DOHH2 (cell line): Measurements from ENCODE around the gene SORT1.

Experiments
- H3F3A ChIP-seq: fragments of 200-600 bp; sonication (generic), shearing (Covaris generic); 2 replicates; pipeline ENCODE4 v1.6.0; 2016; ENCODE audit warnings: antibody characterized with exemption, mild to moderate bottlenecking; ENCODE audit not compliant: control insufficient read depth, insufficient read depth
- H3K27ac ChIP-seq: fragments of 200-600 bp; sonication (generic); 2 replicates; pipeline ENCODE4 v1.5.1; 2014; ENCODE audit warnings: low read depth, mild to moderate bottlenecking, low read length, moderate library complexity
- H3K27me3 ChIP-seq: fragments of 200-600 bp; sonication (generic); 2 replicates; pipeline ENCODE4 v1.6.1; 2014; ENCODE audit warnings: mild to moderate bottlenecking, low read length, mixed read lengths; ENCODE audit not compliant: control insufficient read depth
- H3K36me3 ChIP-seq: fragments of 200-600 bp; sonication (generic); 2 replicates; pipeline ENCODE4 v1.6.1; 2014; ENCODE audit warnings: mild to moderate bottlenecking, low read length, moderate library complexity, mixed read lengths; ENCODE audit not compliant: control insufficient read depth
- H3K4me1 ChIP-seq: fragments of 200-600 bp; sonication (generic); 2 replicates; pipeline ENCODE4 v1.6.1; 2014; ENCODE audit warnings: mild to moderate bottlenecking, low read length, mixed read lengths; ENCODE audit not compliant: control insufficient read depth
- H3K4me2 ChIP-seq: fragments of 200-600 bp; sonication (generic); 2 replicates; pipeline ENCODE4 v1.6.0; 2014; ENCODE audit warnings: mild to moderate bottlenecking, low read length, moderate library complexity
- H3K4me3 ChIP-seq: fragments of 200-600 bp; sonication (generic); 2 replicates; pipeline ENCODE4 v1.5.1; 2014; ENCODE audit warnings: mild to moderate bottlenecking, low read length, mixed read lengths
- H3K79me2 ChIP-seq: fragments of 200-600 bp; sonication (generic); 2 replicates; pipeline ENCODE4 v1.6.1; 2014; ENCODE audit warnings: mild to moderate bottlenecking, low read length, mixed read lengths; ENCODE audit not compliant: control insufficient read depth
- H3K9me2 ChIP-seq: fragments of 200-600 bp; sonication (generic); replicated peaks from 2 replicates; pipeline ENCODE4 v1.6.1; 2014; ENCODE audit warnings: mild to moderate bottlenecking, low read length, mixed read lengths; ENCODE audit not compliant: control insufficient read depth
- H3K9me3 ChIP-seq: fragments of 200-600 bp; sonication (generic); 2 replicates; pipeline ENCODE4 v1.6.1; 2014; ENCODE audit warnings: antibody characterized with exemption, low read length, mixed read lengths; ENCODE audit not compliant: control insufficient read depth, insufficient read depth
- H4K20me1 ChIP-seq: fragments of 200-600 bp; sonication (generic); 2 replicates; pipeline ENCODE4 v1.6.0; 2014; ENCODE audit warnings: low read depth, mild to moderate bottlenecking, antibody characterized with exemption, low read length, moderate library complexity; ENCODE audit not compliant: control insufficient read depth, insufficient read depth
- CTCF ChIP-seq: fragments of 200-600 bp; sonication (generic); IDR thresholded peaks from one replicate; pipeline ENCODE4 v1.5.1; 2014; ENCODE audit warnings: antibody characterized with exemption, mild to moderate bottlenecking, low read depth, low read length; ENCODE audit not compliant: poor library complexity, severe bottlenecking
- EZH2phosphoT487 ChIP-seq: fragments of 200-600 bp; sonication (generic); IDR thresholded peaks from 2 replicates; pipeline ENCODE4 v1.6.1; 2017; ENCODE audit warnings: borderline replicate concordance, mild to moderate bottlenecking, antibody characterized with exemption, low read length, moderate library complexity, mixed read lengths

SORT1 gene

GRCh38 chr1:109386054-109386717 lies 11.5 kb downstream of the SORT1 start:
- Histone ChIP-seq H3K9me2 (no peaks in the 10 kb centered on the region), H3K4me2 (no peak overlapping the region), H3K9me3 (no peaks in the 10 kb centered on the region), H3K4me1 (peaks cover 20% of the 10 kb centered on the region), H4K20me1 (no peaks in the 10 kb centered on the region), H3K27ac (no peak overlapping the region), H3K79me2 (peaks cover 38% of the 10 kb centered on the region), H3F3A (no peaks in the 10 kb centered on the region; the same call in 1 of the 2 replicates), H3K36me3 (no peaks in the 10 kb centered on the region), H3K4me3 (no peak overlapping the region), H3K27me3 (no peaks in the 10 kb centered on the region)
- TF ChIP-seq CTCF (no peak), EZH2phosphoT487 (no peak)

- Histone ChIP-seq H3K27ac (no peak overlapping the region), H3F3A (no peaks in the 10 kb centered on the region; the same call in 1 of the 2 replicates), H3K79me2 (peaks cover 31% of the 10 kb centered on the region), H3K9me3 (no peaks in the 10 kb centered on the region), H3K4me2 (no peak overlapping the region), H3K4me3 (no peak overlapping the region), H3K27me3 (no peaks in the 10 kb centered on the region), H3K36me3 (no peaks in the 10 kb centered on the region), H3K4me1 (peaks cover 12% of the 10 kb centered on the region), H3K9me2 (no peaks in the 10 kb centered on the region), H4K20me1 (no peaks in the 10 kb centered on the region)
- no peak for TF ChIP-seq EZH2phosphoT487
- TF ChIP-seq CTCF: no peak
Measured at GRCh38 chr1:109385417-109385816, 12.3 kb downstream of the SORT1 start.

- H4K20me1 ChIP-seq: no peaks in the 10 kb centered on the region
- no peaks in the 10 kb centered on the region; the same call in 1 of the 2 replicates for H3F3A ChIP-seq
- H3K4me2 ChIP-seq: no peak overlapping the region
Measured at GRCh38 chr1:109383854-109384253, 13.9 kb downstream of the SORT1 start.

More at GRCh38 chr1:109383854-109384253, 13.9 kb downstream of the SORT1 start:
- no peak overlapping the region for H3K27ac ChIP-seq
- no peak for TF ChIP-seq CTCF
- TF ChIP-seq EZH2phosphoT487: no peak
- H3K79me2 ChIP-seq: peaks cover 18% of the 10 kb centered on the region
- H3K27me3 ChIP-seq: no peaks in the 10 kb centered on the region
- peaks cover 6% of the 10 kb centered on the region for H3K4me1 ChIP-seq
- no peaks in the 10 kb centered on the region for H3K9me2 ChIP-seq
- H3K4me3 ChIP-seq: no peak overlapping the region
- H3K9me3 ChIP-seq: no peaks in the 10 kb centered on the region
- H3K36me3 ChIP-seq: no peaks in the 10 kb centered on the region
